ENCODE measurements around the gene VAT1L.

VAT1L gene

DNA sequence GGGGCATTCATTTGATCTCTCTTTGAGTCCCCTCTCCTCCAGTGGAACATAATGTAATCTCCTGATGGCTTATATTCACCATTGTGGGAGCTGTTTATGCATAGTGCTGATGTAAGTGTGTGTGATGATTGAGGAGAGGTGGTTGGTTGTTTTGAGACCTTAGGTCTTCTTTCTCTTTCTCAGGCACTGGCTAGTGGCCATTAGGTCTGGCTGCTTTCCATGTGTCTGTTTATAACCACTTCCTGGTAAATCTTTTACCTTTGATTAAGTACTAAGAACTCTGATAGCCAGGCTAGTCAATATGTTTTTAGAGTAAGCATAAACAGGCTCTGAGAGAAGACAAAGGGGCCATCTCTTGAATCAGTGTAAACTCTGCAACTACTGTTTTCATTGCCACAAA is 27.9 kb downstream of the VAT1L start:
- no peaks in the 10 kb centered on the region for H3K36me3 ChIP-seq (replicated peaks; ENCODE audit: insufficient read depth, low read length)
- H3K27me3 ChIP-seq (replicated peaks; ENCODE audit: insufficient read depth, low read length), result no peaks in the 10 kb centered on the region
- no peaks in the 10 kb centered on the region for H3K4me1 ChIP-seq (ENCODE audit: low read length)
- no peaks in the 10 kb centered on the region for H3K9me2 ChIP-seq (replicated peaks; ENCODE audit: insufficient read depth, low read length)
- H3K79me2 ChIP-seq (ENCODE audit: low read length), result no peaks in the 10 kb centered on the region
- H3F3A ChIP-seq (ENCODE audit: insufficient read depth, low read length), result no peaks in the 10 kb centered on the region
- TF ChIP-seq, protein P1, sequence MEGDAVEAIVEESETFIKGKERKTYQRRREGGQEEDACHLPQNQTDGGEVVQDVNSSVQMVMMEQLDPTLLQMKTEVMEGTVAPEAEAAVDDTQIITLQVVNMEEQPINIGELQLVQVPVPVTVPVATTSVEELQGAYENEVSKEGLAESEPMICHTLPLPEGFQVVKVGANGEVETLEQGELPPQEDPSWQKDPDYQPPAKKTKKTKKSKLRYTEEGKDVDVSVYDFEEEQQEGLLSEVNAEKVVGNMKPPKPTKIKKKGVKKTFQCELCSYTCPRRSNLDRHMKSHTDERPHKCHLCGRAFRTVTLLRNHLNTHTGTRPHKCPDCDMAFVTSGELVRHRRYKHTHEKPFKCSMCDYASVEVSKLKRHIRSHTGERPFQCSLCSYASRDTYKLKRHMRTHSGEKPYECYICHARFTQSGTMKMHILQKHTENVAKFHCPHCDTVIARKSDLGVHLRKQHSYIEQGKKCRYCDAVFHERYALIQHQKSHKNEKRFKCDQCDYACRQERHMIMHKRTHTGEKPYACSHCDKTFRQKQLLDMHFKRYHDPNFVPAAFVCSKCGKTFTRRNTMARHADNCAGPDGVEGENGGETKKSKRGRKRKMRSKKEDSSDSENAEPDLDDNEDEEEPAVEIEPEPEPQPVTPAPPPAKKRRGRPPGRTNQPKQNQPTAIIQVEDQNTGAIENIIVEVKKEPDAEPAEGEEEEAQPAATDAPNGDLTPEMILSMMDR (IDR thresholded peaks at IDR 0.05; ENCODE audit: low read length), result no peak
- TF ChIP-seq EZH2 (optimal IDR thresholded peaks at IDR 0.05; ENCODE audit: low read depth, low read length), result no peak
- no peak for TF ChIP-seq EZH2phosphoT487 (IDR thresholded peaks at IDR 0.05; ENCODE audit: low read length)
- no peak overlapping the region for H2AFZ ChIP-seq (ENCODE audit: low read length)
- H3K27ac ChIP-seq (ENCODE audit: low read length), result no peak overlapping the region
- H3K9me3 ChIP-seq (replicated peaks; ENCODE audit: insufficient read depth, low read length), result no peaks in the 10 kb centered on the region
- no peak for DNase-seq
- H4K20me1 ChIP-seq (ENCODE audit: insufficient read depth, low read length), result no peaks in the 10 kb centered on the region
- no peak overlapping the region for H3K4me2 ChIP-seq (ENCODE audit: low read depth, low read length)
- no peak overlapping the region for H3K4me3 ChIP-seq (ENCODE audit: low read length)
- H3K9ac ChIP-seq (ENCODE audit: low read length), result no peak overlapping the region

DNA sequence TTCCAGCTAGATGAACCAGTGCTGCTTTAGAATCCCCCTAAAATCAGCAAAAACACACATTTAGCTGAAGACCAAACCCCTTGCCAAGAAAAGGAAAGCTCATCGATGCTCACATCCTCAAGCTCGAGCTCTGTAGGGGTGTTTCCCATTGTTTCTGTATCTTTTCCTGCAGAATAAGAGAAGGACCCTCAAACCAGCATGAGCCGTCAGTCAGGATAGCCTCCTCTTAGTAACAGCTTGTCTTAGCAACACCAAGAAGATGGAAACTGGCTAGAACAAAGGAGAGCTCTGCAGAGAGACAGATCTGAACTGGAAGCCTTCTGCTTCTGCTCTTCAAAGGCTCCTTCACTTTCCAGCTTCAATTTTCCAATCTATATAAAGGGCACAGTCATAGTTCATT is 32.0 kb downstream of the VAT1L start:
- Histone ChIP-seq H3K4me1 (ENCODE audit: low read length) (no peaks in the 10 kb centered on the region), H4K20me1 (ENCODE audit: insufficient read depth, low read length) (no peaks in the 10 kb centered on the region), H3K9me2 (replicated peaks; ENCODE audit: insufficient read depth, low read length) (no peaks in the 10 kb centered on the region), H3F3A (ENCODE audit: insufficient read depth, low read length) (no peaks in the 10 kb centered on the region), H3K27ac (ENCODE audit: low read length) (no peak overlapping the region), H2AFZ (ENCODE audit: low read length) (no peak overlapping the region), H3K27me3 (replicated peaks; ENCODE audit: insufficient read depth, low read length) (no peaks in the 10 kb centered on the region), H3K36me3 (replicated peaks; ENCODE audit: insufficient read depth, low read length) (no peaks in the 10 kb centered on the region), H3K9me3 (replicated peaks; ENCODE audit: insufficient read depth, low read length) (no peaks in the 10 kb centered on the region), H3K4me3 (ENCODE audit: low read length) (no peak overlapping the region), H3K4me2 (ENCODE audit: low read depth, low read length) (no peak overlapping the region), H3K79me2 (ENCODE audit: low read length) (no peaks in the 10 kb centered on the region), H3K9ac (ENCODE audit: low read length) (no peak overlapping the region)
- TF ChIP-seq, protein P1 (IDR thresholded peaks at IDR 0.05; ENCODE audit: low read length), result no peak
- no peak for TF ChIP-seq EZH2phosphoT487 (IDR thresholded peaks at IDR 0.05; ENCODE audit: low read length)
- TF ChIP-seq EZH2 (optimal IDR thresholded peaks at IDR 0.05; ENCODE audit: low read depth, low read length), result no peak
- DNase-seq, result no peak

GRCh38 chr16:77822661-77823060 is 34.3 kb downstream of the VAT1L start:
- DNase-seq, result no peak
- TF ChIP-seq EZH2phosphoT487 (IDR thresholded peaks at IDR 0.05; ENCODE audit: low read length) (no peak), EZH2 (optimal IDR thresholded peaks at IDR 0.05; ENCODE audit: low read depth, low read length) (no peak)
- TF ChIP-seq, protein P1 (IDR thresholded peaks at IDR 0.05; ENCODE audit: low read length), result no peak
- no peaks in the 10 kb centered on the region for H3K27me3 ChIP-seq (replicated peaks; ENCODE audit: insufficient read depth, low read length)
- no peak overlapping the region for H3K4me2 ChIP-seq (ENCODE audit: low read depth, low read length)
- no peak overlapping the region for H2AFZ ChIP-seq (ENCODE audit: low read length)
- no peaks in the 10 kb centered on the region for H3K36me3 ChIP-seq (replicated peaks; ENCODE audit: insufficient read depth, low read length)
- H3K79me2 ChIP-seq (ENCODE audit: low read length), result no peaks in the 10 kb centered on the region
- no peak overlapping the region for H3K9ac ChIP-seq (ENCODE audit: low read length)
- no peaks in the 10 kb centered on the region for H3K9me2 ChIP-seq (replicated peaks; ENCODE audit: insufficient read depth, low read length)
- H3K27ac ChIP-seq (ENCODE audit: low read length), result no peak overlapping the region
- H4K20me1 ChIP-seq (ENCODE audit: insufficient read depth, low read length), result no peaks in the 10 kb centered on the region
- no peak overlapping the region for H3K4me3 ChIP-seq (ENCODE audit: low read length)
- H3F3A ChIP-seq (ENCODE audit: insufficient read depth, low read length), result no peaks in the 10 kb centered on the region
- H3K9me3 ChIP-seq (replicated peaks; ENCODE audit: insufficient read depth, low read length), result no peaks in the 10 kb centered on the region
- H3K4me1 ChIP-seq (ENCODE audit: low read length), result no peaks in the 10 kb centered on the region
